Breast epithelium (tissue), 3 donors: Measurements from ENCODE around the gene DNAH9.

Experiments used
- CTCF ChIP-seq, 3 donors: fragments of 450-650 bp; IDR thresholded peaks; one replicate each; pipeline ENCODE4 v1.5.1; 2016 to 2017; ENCODE audit warnings: antibody characterized with exemption in 3 of 3, mild to moderate bottlenecking in 3 of 3, moderate library complexity in 3 of 3
- POLR2A ChIP-seq: fragments of 450-650 bp; IDR thresholded peaks from one replicate; pipeline ENCODE4 v1.6.1; 2016; ENCODE audit warnings: antibody characterized with exemption, mild to moderate bottlenecking, moderate library complexity
- POLR2AphosphoS5 ChIP-seq, 3 donors: sonication (generic); formaldehyde crosslinking; IDR thresholded peaks; one replicate each; pipeline ENCODE4 v1.6.1; 2017; ENCODE audit warnings: antibody characterized with exemption in 3 of 3

GRCh38 chr17:11583306-11583992 is 14.8 kb upstream of the DNAH9 start:
- no peak for TF ChIP-seq POLR2A
- no peak for TF ChIP-seq CTCF (IDR thresholded peaks at IDR 0.05)
- no peak for TF ChIP-seq POLR2AphosphoS5 (IDR thresholded peaks at IDR 0.05)
